GM23248 (cell line): Measurements from ENCODE around the gene ADORA3.

ENCODE experiments used
- EZH2 ChIP-seq: fragments of 200-600 bp; sonication (generic); IDR thresholded peaks from 2 replicates; pipeline ENCODE4 v1.6.1; 2018; ENCODE audit warnings: antibody characterized with exemption, mild to moderate bottlenecking; ENCODE audit not compliant: insufficient read depth, poor library complexity, severe bottlenecking
- EZH2phosphoT487 ChIP-seq: fragments of 200-600 bp; sonication (generic); IDR thresholded peaks from 2 replicates; pipeline ENCODE4 v1.6.1; 2018; ENCODE audit warnings: antibody characterized with exemption, moderate library complexity, mild to moderate bottlenecking, low read depth; ENCODE audit not compliant: insufficient read depth

GRCh38 chr1:111509997-111510375 is 6.6 kb upstream of the ADORA3 start:
- TF ChIP-seq EZH2phosphoT487 (no peak), EZH2 (no peak)
